ENCODE data around the gene PRKCA. TPM values are rescaled to one million over a fixed set of nuclear protein-coding genes. Genes with fewer than 3 reads are reported as not detected.

PRKCA gene
- total RNA-seq, 1 donor = 60.5 TPM

- DNase-seq (ENCODE audit: low read depth) = peak; percentile 37
- no peak overlapping the region for H3K4me3 ChIP-seq (ENCODE audit: low read depth, low read length)
- TF ChIP-seq CTCF (IDR thresholded peaks at IDR 0.05; ENCODE audit: insufficient read depth, low read depth, low read length) = no peak
Observed at GRCh38 chr17:66578781-66579489, 276.5 kb downstream of the PRKCA start.

GRCh38 chr17:66579556-66579955 is 277.1 kb downstream of the PRKCA start:
- H3K4me3 ChIP-seq (ENCODE audit: low read depth, low read length) = no peak overlapping the region
- TF ChIP-seq CTCF (IDR thresholded peaks at IDR 0.05; ENCODE audit: insufficient read depth, low read depth, low read length) = no peak
- peak; percentile 34 for DNase-seq (ENCODE audit: low read depth)

GRCh38 chr17:66580184-66580955 is 278.0 kb downstream of the PRKCA start:
- H3K4me3 ChIP-seq (ENCODE audit: low read depth, low read length) = no peak overlapping the region
- TF ChIP-seq CTCF (IDR thresholded peaks at IDR 0.05; ENCODE audit: insufficient read depth, low read depth, low read length) = no peak
- DNase-seq (ENCODE audit: low read depth) = peak; percentile 89

GRCh38 chr17:66580956-66581391 is 278.6 kb downstream of the PRKCA start:
- H3K4me3 ChIP-seq (ENCODE audit: low read depth, low read length) = no peak overlapping the region
- TF ChIP-seq CTCF (IDR thresholded peaks at IDR 0.05; ENCODE audit: insufficient read depth, low read depth, low read length) = no peak
- peak; percentile 99 for DNase-seq (ENCODE audit: low read depth)

GRCh38 chr17:66582373-66583111 is 280.1 kb downstream of the PRKCA start:
- TF ChIP-seq CTCF (IDR thresholded peaks at IDR 0.05; ENCODE audit: insufficient read depth, low read depth, low read length) = no peak
- no peak overlapping the region for H3K4me3 ChIP-seq (ENCODE audit: low read depth, low read length)
- no peak for DNase-seq (ENCODE audit: low read depth)

- H3K4me3 ChIP-seq (ENCODE audit: low read depth, low read length) = no peak overlapping the region
- no peak for TF ChIP-seq CTCF (IDR thresholded peaks at IDR 0.05; ENCODE audit: insufficient read depth, low read depth, low read length)
- no peak for DNase-seq (ENCODE audit: low read depth)
Observed at GRCh38 chr17:66583112-66583748, 280.8 kb downstream of the PRKCA start.
